HTERT RPE-1 (cell line): ENCODE results near the gene PACS2.

Experiments used
- in situ Hi-C: fragments of 300-500 bp; cut with MboI; formaldehyde crosslinking; loops from 4 replicates; pipeline ENCODE4 v1.14.3; 2020; ENCODE audit warnings: low sequenced_read_pairs

The PACS2 gene

DNA sequence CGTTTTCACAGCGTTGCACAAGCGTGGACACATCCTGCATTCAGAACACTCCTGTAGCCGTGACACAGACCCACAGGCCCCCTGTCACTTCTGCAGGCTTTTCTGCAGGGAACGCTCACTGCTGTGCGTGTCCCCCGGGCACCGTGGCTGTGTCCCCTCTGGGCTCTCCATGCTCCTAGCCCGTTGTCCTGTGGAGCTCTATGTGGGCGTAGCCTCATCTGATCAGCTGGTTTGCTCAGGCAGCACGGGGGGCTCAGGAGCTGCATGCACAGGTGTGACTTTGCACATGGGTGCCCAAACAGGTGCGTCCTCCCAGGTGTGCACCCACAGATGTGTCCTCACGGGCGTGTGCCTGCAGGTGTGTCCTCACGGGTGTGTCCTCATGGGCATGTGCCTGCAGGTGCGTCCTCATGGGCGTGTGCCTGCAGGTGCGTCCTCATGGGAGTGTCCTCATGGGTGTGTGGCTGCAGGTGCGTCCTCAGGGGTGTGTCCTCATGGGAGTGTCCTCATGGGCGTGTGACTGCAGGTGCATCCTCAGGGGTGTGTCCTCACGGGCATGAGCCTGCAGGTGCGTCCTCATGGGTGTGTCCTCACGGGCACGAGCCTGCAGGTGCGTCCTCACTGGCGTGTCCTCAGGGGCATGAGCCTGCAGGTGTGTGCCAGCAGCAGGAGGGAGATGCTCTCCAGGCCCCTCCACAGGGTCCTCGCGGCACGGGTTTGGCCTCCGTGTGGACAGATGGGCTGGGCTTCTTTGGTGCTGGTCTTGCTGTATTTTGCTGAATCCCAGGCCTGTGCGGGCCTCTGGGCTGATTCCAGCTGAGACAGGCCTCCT, 122.6 kb downstream of the PACS2 start:
- in situ Hi-C loops = no loop called here

DNA sequence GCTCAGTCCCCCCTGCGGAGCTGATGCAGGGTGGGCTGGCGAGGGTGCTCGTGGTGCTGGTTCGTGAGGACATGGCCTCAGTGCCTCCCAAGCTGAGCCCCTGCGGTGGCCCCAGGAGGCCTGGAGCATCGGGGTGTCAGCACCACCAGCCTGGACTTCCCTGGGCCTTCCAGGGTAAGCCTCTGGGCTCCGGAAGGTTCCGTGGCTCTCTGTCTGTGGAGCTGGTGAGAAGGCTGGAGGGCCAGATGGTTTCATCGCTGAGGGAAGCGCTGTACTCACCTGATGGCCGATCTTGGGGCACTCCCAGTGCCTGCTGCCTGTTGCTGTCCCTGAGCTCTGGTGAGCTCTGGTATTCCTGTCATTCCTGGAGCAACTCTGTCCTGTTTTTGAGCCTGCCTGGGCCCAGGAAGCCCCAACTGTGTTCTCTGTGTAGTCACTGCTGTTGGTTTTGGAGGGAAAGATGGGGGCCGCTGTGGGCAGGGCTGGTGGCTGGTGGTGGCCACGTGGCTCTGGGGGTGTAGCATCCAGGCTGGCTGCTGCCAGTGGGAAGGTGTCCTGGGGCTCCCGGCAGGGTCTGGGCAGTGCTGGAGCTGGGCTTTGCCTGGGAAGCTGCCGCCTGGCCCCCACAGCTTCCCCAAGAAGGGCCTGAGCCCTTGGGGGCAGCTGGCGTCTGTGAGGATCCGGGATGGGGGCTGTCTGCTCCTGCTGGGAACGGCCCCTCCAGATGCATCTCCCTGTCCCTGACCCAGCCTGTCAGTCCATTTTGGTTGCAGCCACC, 123.4 kb downstream of the PACS2 start:
- in situ Hi-C loops = no loop called here

DNA sequence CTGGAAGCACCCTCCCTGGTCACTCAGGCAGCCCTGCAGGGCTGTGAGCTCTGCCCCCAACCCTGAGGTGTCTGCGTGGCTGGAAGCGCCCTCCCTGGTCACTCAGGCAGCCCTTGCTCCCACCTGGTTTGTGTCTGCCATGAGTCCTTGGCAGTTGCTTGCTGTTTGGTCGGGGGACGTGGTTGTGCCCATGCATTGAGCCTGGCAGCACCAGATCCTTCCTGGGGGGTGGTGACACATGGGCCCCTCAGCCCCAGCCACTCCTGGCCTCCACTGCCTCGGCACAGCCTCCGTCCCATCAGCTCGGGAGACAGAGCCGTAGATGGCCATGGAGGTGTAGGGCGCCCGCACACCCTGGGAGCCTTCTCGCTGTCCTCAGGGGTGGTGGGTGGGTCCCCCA, 124.6 kb downstream of the PACS2 start:
- in situ Hi-C loops = no loop called here

DNA sequence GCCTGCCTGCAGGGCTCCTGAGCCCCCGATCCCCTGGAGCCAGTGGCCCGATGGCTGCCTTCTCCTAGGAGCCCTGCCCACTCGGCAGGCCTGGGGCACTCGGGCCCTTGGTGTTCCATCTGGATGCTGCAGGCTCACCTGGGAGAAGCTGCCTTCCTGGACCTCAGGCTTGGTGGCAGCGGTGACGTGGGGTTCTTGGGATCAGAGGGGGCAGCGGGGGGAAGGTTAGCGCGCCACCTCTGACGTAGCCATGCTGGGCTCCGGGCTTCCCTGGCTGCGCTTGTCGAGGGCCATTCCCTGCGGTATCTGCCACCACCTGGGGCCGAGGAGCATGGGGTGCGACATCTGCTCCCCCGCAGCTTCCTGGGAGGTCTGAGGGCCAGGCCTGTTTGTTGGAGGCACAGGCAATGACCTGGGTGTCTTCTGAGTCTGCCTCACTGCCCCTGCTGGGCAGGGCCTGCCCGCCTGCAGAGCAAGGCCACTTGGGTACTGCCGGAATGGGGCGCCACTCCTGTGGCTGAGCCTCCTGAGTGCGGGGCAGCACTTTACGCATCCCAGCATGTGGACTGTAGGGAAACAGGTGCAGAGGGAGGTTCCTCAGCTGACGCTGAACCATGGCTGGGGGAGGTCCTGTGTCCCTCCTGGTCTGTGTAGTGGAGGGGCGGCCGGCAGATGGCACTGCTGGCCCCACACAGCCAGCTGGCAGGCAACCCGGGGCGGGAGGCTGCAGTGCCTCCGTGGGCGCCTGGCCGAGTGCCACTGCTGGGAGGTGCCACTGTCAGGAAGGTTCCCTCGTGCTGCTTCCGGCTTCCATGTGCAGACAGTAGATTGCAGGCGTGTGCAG, 125.4 kb downstream of the PACS2 start:
- in situ Hi-C loops = no loop called here

DNA sequence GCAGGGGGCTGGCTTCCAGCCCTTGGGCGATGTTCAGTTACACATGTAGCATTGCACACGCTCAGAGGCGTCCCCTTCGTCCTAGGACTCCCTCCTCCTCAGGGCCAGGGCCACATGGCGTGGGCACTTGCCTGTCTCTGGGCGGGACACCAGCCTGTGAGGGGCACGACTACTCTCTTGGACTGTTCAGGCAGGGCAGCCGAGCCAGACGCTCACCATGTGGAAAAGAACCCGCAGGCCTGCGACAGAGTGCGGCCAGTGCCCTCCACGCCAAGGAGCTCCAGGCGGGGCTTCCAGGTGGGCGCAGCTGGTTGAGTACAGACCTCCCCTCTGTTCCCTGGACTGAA, 126.0 kb downstream of the PACS2 start:
- in situ Hi-C loops = no loop called here

DNA sequence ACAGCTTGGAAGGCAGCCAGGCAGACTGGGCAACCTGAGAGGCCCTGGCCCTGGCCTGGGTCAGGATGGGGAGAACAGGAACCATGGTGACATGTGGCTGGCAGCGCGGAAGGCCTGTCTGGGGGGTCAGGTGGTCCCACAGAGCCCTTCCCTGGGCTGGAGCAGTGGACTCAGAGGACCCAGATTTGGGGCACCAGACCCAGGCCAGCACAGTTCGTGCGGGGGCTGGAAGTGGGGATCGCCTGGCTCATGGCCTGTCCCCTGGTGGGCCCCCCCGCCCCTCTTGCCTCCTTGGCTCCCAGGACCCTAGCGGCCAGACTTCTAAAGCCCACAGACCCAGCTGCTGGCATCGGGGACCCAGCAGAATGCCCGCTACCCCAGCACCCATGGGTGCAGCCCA, 126.4 kb downstream of the PACS2 start:
- in situ Hi-C loops = no loop called here

DNA sequence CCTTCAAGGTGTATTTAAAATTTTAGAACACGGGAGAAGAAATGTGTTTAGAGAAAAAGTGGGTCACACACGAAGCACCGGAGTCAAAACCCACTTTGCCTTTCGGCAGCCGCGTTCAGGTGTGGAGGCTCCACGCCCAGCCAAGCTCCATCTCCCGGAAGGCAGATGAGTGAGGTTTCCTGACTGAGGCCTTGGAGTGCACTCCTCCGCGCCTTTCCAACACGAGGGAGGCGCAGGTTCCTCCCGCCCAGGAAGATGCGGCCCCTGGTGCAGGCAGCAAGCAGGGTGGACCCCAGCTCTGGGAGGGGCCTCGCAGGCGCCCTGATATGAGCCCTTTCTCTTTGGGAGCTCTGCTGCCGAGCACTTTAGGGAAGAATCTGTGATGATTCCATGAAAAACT, 127.6 kb downstream of the PACS2 start:
- in situ Hi-C loops = no loop called here

DNA sequence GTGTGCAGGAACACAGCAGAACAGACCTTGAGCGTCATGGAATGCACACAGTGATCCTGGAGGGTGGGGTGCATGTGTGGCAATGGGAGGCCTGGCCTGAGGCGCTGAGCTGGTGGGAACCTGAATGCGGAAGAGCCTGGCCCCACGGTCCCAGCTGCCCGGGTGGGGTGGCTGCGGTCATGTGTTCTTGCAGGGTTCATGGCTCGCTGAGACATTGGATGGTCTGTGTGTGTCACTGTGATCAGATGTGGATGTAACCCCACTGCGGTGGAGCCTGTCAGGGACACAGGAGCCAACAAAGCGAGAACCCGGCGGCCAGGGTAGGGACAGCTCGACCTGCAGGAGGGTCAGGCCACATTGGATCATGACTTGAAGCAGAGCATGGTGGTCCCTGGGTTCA, 128.3 kb downstream of the PACS2 start:
- in situ Hi-C loops = no loop called here

DNA sequence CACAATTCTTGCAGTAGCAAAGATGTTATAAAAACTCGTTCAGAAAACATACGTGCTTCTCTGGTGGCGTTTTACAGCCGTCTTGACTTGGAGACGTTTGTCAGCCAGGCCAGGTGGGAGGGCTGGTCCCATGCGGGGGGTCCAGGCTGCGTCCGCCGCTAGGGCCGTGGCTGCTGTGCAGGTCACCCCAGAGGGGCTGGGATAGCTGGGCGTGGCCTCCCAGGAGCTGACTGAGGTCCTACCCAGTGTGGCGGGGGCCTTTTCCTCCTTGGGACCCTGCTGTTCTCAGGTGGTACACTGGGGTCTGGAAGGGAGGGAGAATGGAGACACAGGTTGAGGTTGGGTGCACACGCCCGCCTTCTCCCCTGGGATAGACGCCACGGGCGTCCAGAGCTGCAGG, 130.3 kb downstream of the PACS2 start:
- in situ Hi-C loops = no loop called here

DNA sequence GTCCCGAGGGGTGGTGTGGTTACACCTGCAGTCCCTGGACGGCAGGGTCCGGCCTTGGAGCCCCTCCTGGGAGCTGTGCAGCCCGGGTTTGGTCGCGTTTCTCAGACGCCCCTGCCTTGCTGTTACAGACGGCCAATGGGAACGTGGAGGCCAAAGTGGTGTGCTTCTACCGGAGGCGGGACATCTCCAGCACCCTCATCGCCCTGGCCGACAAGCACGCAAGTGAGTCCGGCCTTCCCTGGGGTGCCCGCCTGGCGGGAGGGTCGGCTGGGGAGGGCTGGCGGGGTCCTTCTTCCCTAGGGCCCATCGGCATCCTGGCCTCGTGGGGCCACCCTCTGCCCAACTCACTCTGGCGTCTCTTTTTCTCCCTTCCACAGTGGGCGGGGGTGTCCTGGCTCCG, 130.7 kb downstream of the PACS2 start:
- in situ Hi-C loops = no loop called here

DNA sequence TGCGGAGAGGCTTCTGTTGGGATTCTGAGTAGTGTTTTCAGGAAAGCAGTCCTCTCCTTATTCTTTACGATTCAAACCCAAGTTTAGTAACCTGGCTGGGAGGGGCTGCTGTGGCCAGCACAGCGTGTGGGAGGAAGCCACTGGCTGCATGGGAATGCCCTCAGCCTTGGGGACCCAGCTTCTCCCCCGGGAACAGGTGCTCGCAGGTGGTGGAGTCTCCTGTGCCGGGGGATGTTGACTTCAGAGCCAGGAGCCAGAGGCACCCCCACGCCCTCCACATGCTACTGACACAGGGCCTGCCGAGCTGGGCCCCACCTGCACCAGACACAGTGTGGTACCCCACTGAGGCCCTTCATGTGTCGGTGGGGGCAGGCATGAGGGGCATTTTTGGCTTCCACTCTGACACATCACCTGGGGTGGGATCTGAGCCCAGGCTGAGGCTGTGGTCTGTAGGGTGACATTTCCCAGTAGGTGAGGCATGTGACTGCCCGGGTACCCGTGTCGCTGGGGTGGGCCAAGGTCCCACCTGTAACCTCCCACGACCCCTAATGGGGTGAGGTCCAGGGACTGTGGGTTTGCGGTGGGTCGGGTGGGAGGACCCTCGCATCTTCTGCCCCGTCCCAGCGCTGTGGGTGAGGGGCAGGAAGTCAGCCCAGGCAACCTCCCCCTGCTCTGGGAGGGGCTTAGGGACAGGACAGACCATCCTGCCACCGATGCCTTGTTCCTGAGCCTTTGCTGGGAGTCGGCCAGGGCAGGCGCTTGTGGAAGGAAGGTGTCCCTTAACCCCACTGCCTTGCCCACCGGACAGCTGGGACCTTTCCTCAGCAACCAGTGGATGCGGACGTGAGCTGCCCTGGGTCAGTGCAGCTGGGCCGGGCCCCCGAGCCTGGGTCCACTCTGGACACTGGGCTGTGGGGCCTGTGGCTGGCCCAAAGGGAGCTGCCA, 131.6 kb downstream of the PACS2 start:
- in situ Hi-C loops = no loop called here

DNA sequence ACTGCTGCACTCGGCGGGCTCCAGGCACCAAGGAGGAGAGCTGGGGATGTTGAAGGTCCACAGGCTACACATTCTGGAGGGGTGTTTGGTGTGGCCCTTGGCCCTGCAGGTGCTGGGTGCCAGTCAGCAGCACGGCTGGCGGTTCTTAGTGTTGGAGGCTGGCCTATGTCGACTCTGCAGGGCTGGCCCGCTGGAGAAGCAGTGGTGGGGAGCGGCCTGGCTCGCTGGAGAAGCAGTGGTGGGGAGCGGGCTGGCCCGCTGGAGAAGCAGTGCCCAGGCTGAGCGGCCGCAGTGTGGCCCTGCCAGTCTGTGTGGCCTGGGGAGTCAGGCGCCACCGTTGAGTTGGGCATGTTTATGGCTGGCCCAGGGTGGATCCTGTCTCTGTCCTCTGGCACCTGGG, 132.4 kb downstream of the PACS2 start:
- in situ Hi-C loops = no loop called here
